HG03565 (cell line): Measurements from ENCODE around the gene LRMDA.

Source experiments
- ATAC-seq: cut with Tn5 transposase; IDR thresholded peaks from one replicate; pipeline ENCODE4 v1.9.1; 2021; ENCODE audit warnings: mild to moderate bottlenecking, moderate library complexity; ENCODE audit not compliant: unreplicated experiment

Gene LRMDA

GRCh38 chr10:75852851-75853484 lies 421.5 kb downstream of the LRMDA start:
- ATAC-seq: no peak

- ATAC-seq: no peak
These were observed 425.9 kb downstream of the LRMDA start for GRCh38 chr10:75857269-75857846.

DNA sequence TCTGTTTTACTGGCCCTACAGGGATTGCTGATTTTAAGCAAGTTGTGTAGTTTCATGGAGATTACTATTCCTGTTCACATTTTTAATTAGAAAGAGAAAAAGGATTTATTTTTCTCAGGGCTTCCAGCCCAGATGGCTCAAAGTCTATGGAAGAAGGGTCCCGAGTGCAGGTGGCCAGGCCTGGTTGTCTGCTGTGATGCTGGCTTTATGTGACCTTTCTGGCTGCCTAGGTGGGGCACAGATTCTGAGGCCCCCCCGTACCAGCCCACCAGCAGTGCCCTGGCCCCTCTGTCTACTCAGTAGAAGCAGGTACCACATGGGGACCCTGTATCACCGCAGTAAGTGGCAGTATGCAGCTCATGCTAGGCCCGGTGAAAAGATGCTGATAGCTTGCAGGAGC lies 426.5 kb downstream of the LRMDA start:
- no peak for ATAC-seq

DNA sequence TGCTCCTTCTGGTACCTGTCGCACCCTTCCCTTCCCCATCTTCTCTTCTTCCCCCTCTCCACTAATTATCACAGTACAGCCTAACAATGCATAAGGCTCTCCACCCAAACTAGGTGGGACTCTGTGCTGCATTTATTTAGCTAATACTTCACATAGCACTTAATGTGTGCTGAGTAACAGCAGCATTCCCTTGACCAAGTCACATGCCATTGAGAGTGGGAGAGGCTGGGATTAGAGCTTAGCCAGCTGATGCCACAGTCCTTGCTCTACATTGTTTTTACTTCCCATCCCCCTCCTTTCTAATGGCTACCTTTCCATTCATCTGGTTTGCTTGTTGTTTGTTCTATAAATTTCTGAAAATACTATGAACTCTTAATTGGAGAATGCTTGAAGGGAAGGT lies 426.9 kb downstream of the LRMDA start:
- ATAC-seq: no peak

GRCh38 chr10:75859141-75859540 lies 427.7 kb downstream of the LRMDA start:
- no peak for ATAC-seq

- no peak for ATAC-seq
These were observed 428.6 kb downstream of the LRMDA start for GRCh38 chr10:75860009-75860408.

GRCh38 chr10:75861582-75861981 lies 430.2 kb downstream of the LRMDA start:
- no peak for ATAC-seq

DNA sequence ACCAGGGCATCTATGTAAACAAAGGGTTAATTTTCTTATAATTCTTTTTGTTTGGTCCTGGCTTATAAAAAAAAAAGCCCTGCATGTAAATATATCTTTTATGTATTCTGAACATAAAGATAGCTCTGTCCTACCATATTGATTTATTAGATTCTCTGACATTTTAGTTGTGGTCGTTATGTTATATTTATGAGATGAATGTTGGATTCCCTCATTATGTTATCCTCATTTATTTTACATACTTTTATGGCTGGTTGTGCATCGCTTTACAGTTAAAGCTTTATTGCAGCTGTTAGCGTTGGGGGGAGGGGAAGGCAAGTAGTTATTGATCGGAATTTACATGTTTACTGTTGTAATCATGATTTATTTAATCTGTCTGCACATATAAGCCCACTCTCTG lies 431.5 kb downstream of the LRMDA start:
- no peak for ATAC-seq

DNA sequence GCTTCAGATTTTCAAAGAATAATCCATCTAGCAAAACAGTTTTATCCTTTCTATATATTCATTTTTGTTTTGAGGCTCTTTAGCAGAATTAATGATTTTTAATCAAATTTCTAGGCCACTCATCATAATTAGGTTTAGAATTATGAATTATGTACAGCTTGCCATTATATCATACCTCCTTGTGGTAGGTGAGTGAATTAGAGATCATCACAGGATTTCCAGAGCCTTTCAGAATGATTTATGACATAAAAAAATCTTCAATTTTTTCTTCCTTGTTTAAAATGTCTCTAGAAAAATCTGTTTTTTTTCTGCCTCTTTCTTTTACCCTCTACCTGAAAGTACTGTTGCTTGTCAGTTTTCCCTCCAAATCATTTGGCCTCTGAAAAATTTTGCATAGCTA lies 433.3 kb downstream of the LRMDA start:
- no peak for ATAC-seq

DNA sequence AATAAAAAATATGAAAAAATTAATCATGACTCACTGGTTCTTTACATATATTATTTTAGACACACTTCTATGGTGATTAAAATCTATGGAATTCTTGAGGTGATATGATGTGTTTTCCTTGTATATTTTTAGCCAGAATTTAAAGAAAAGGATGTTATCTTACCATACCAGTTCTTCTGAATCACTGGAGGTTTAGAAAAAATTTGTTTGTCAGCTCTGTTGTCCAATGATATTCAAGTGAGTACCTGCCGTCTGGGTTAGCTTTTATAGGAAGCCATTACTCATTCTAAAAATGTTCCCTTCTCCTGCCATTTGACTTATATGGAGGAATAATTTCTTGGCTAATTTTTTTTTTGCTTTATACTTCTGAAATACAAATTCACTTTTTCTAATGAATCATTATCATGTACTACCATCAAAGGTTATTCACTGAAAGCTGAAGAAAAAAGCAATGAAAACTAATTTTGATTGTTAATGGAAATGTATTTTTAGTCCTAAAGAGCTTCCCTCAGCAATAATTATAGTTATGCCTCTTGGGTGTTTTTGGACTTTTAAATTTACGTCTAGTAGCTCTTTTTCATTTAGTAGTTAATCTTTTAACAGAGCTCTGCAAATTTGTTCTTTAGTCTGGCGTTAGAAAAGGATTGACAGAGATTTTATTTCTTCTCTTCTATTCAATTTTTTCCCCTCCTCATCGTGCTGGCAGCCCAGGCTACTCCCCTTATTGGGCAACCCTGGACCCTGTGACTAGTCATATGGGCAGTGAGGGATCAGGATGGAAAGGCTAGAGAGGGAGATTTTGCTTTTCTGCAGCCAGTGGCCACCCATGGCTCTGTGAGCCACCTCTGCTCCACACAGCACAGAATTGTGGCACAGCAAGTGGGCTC lies 434.2 kb downstream of the LRMDA start:
- ATAC-seq: no peak

GRCh38 chr10:75866300-75866625 lies 434.8 kb downstream of the LRMDA start:
- no peak for ATAC-seq

DNA sequence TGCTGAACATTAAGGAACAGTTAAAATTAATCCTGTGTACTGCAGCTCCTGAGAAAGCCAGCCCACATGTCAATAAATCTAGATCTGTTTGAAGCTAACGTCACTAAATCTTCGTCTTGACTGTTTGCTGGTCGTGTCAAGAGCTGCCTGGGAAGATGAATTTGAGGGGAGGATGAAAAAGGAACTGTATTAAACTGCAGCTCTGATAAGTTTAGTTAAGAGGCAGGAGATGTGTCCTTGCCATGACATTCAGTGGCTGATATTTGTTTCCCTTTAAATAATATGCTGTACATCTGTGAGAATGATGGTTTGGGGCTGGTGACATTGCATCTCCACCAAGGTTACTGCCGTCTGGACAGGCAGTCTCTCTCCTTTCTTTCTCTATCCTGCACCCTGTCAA lies 435.3 kb downstream of the LRMDA start:
- ATAC-seq: no peak

DNA sequence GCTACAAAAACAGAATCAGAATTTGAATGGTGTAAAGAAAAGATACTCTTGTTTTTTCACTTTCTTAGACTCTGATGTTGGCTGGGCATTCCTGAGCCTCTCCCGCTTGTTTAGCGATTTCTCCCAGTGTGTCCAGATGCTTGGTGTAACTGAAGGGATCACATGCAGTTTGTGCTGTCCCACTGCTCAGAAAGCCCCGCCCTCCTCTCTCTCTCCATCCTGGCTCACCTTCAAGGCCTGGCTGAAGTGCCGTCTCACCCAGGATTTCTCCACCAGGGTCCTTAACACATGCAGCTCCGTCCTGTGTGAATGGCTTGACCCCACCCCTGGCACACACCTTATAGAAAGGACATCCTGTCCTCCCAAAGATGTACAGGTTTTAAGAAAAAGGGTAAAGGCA lies 437.1 kb downstream of the LRMDA start:
- no peak for ATAC-seq

GRCh38 chr10:75870039-75870645 lies 438.7 kb downstream of the LRMDA start:
- no peak for ATAC-seq

GRCh38 chr10:75875740-75876139 lies 444.3 kb downstream of the LRMDA start:
- no peak for ATAC-seq

GRCh38 chr10:75876710-75877109 lies 445.3 kb downstream of the LRMDA start:
- ATAC-seq: no peak

DNA sequence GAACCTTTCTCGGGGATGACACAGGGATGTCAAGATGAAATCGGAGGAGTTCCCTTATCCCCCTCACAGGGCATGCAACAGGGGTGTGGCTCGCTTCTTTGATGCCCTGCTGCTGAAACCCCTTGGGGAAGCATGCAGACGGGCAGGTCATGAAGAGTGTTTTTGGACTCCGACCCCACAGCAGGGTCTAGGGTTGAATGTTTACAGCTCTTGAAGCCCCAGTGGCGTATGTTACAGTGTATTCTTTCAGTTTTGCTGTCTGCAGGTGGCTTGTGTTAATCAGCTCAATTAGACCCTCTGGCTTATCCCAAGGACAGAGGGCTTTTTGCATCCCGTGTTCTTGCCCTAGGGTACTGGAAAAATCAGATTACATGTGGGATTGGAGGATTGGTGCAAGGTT lies 446.5 kb downstream of the LRMDA start:
- no peak for ATAC-seq

DNA sequence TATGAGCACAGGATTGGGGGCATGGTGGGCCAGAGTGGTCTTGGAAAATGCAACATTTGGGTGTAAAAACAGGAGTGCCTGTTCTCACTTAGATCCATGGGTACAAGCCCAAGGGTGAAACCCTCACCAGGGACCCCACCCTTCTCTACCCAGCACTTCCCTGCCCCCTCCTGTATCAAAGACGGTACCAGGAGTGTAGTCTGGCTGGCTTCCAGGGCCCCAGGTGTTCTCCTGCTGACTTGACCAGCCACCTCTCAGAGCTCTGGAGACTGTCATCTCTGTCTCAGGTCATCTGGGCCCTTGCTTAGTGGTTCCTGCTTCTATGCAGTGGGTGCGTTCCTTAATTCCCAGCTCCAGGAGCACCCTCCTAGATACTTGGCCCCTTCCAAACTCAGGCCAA lies 447.2 kb downstream of the LRMDA start:
- ATAC-seq: no peak

DNA sequence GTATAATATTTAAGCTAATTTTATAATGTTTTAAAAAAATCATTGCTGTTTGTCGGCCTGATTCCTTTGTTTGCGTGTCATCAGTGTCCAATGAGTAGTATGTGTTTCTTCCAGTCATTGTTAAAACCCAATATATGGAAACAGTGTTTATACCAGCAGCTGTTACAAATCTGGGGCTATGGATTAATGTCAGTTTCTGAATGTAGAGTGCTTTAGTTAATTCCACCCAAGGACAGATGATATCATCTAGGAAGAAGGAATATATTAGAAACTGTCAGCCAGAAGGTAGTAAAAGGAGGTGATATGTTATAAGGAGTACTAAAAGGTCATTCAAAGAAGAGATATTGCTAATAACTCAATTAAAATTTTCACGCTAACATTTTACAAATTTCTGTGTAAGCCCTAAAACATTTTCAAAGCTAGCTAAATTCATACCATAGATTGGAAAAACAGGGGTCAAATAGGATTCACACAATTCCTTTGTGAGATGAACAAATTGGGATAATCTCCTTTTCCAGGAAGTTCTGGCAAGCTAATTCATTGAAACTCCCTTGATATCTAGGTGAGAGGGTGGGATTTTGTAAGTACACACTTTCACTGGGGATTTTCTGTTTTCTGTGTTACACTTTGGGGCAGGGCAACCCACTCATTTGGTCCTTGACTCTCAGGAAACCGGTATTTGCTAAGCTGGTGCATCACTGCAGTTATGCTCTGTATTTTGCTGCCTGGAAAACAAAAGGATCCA lies 448.8 kb downstream of the LRMDA start:
- ATAC-seq: no peak

- ATAC-seq: no peak
These were observed 452.0 kb downstream of the LRMDA start for GRCh38 chr10:75883081-75884072.
